ENCODE measurements around the gene RAB3C. TPM values are rescaled to one million over a fixed set of nuclear protein-coding genes. Genes with fewer than 3 reads are reported as not detected.

RAB3C gene
- total RNA-seq, 1 donor from 2014 or later = 3.0 TPM

GRCh38 chr5:58674711-58675110 lies 91.8 kb downstream of the RAB3C start:
- intact Hi-C loops (cut with DNase I) = no loop called here
- H3K36me3 ChIP-seq = no peaks in the 10 kb centered on the region
- DNase-seq (ENCODE audit: low spot score in 2 of 2) = no peak
- no peaks in the 10 kb centered on the region for H3K27me3 ChIP-seq
- H3K27ac ChIP-seq = no peak overlapping the region
- no peak overlapping the region for H3K4me3 ChIP-seq
- TF ChIP-seq CTCF (IDR thresholded peaks at IDR 0.05) = no peak
- no peaks in the 10 kb centered on the region for H3K4me1 ChIP-seq
- H3K9me3 ChIP-seq = no peaks in the 10 kb centered on the region

GRCh38 chr5:58675341-58675740 lies 92.5 kb downstream of the RAB3C start:
- intact Hi-C loops (cut with DNase I) = no loop called here
- H3K4me3 ChIP-seq = no peak overlapping the region
- no peak for DNase-seq (ENCODE audit: low spot score in 2 of 2)
- no peaks in the 10 kb centered on the region for H3K9me3 ChIP-seq
- no peak for TF ChIP-seq CTCF (IDR thresholded peaks at IDR 0.05)
- H3K27me3 ChIP-seq = no peaks in the 10 kb centered on the region
- H3K27ac ChIP-seq = no peak overlapping the region
- no peaks in the 10 kb centered on the region for H3K4me1 ChIP-seq
- H3K36me3 ChIP-seq = no peaks in the 10 kb centered on the region

GRCh38 chr5:58677650-58678049 lies 94.8 kb downstream of the RAB3C start:
- H3K4me1 ChIP-seq = no peaks in the 10 kb centered on the region
- no peak overlapping the region for H3K4me3 ChIP-seq
- H3K27me3 ChIP-seq = no peaks in the 10 kb centered on the region
- DNase-seq (ENCODE audit: low spot score in 2 of 2) = no peak
- intact Hi-C loops (cut with DNase I) = no loop called here
- TF ChIP-seq CTCF (IDR thresholded peaks at IDR 0.05) = no peak
- H3K27ac ChIP-seq = no peak overlapping the region
- H3K9me3 ChIP-seq = no peaks in the 10 kb centered on the region
- no peaks in the 10 kb centered on the region for H3K36me3 ChIP-seq

GRCh38 chr5:58680503-58680902 lies 97.6 kb downstream of the RAB3C start:
- intact Hi-C loops (cut with DNase I) = no loop called here
- H3K27ac ChIP-seq = no peak overlapping the region
- no peak overlapping the region for H3K4me3 ChIP-seq
- no peaks in the 10 kb centered on the region for H3K36me3 ChIP-seq
- no peaks in the 10 kb centered on the region for H3K27me3 ChIP-seq
- TF ChIP-seq CTCF (IDR thresholded peaks at IDR 0.05) = no peak
- no peaks in the 10 kb centered on the region for H3K9me3 ChIP-seq
- H3K4me1 ChIP-seq = no peaks in the 10 kb centered on the region
- DNase-seq (ENCODE audit: low spot score in 2 of 2) = no peak

GRCh38 chr5:58681943-58682342 lies 99.1 kb downstream of the RAB3C start:
- Histone ChIP-seq H3K27me3 (no peaks in the 10 kb centered on the region), H3K27ac (no peak overlapping the region), H3K9me3 (no peaks in the 10 kb centered on the region), H3K4me1 (no peaks in the 10 kb centered on the region), H3K36me3 (no peaks in the 10 kb centered on the region), H3K4me3 (no peak overlapping the region)
- intact Hi-C loops (cut with DNase I) = no loop called here
- TF ChIP-seq CTCF (IDR thresholded peaks at IDR 0.05) = no peak
- no peak for DNase-seq (ENCODE audit: low spot score in 2 of 2)

GRCh38 chr5:58683567-58683966 lies 100.7 kb downstream of the RAB3C start:
- no peak for TF ChIP-seq CTCF (IDR thresholded peaks at IDR 0.05)
- Histone ChIP-seq H3K4me1 (no peaks in the 10 kb centered on the region), H3K9me3 (no peaks in the 10 kb centered on the region), H3K4me3 (no peak overlapping the region), H3K27me3 (no peaks in the 10 kb centered on the region), H3K36me3 (no peaks in the 10 kb centered on the region), H3K27ac (no peak overlapping the region)
- intact Hi-C loops (cut with DNase I) = no loop called here
- DNase-seq (ENCODE audit: low spot score in 2 of 2) = no peak
